HepG2 (cell line): ENCODE measurements around the gene UPB1. TPM values are rescaled to one million over a fixed set of nuclear protein-coding genes. Genes with fewer than 3 reads are reported as not detected.

Experiments
- AFF4 ChIP-seq: sonication (generic); formaldehyde crosslinking; IDR thresholded peaks from 2 replicates; pipeline ENCODE4 v1.4.0; 2020; ENCODE audit warnings: missing genetic modification reagents
- AKAP8 ChIP-seq: sonication (generic); formaldehyde crosslinking; IDR thresholded peaks from 2 replicates; pipeline ENCODE4 v1.5.1; 2020; ENCODE audit warnings: mild to moderate bottlenecking, missing genetic modification reagents
- DMTF1 ChIP-seq: sonication (generic); formaldehyde crosslinking; IDR thresholded peaks from 2 replicates; pipeline ENCODE4 v1.4.0; 2020; ENCODE audit warnings: mild to moderate bottlenecking, missing genetic modification reagents
- FOXO4 ChIP-seq: sonication (generic); formaldehyde crosslinking; conservative IDR thresholded peaks from 2 replicates; pipeline ENCODE4 v1.8.1; 2023; ENCODE audit warnings: missing genetic modification reagents
- FUBP1 ChIP-seq: sonication (generic); formaldehyde crosslinking; IDR thresholded peaks from 2 replicates; pipeline ENCODE4 v1.5.1; 2020; ENCODE audit warnings: missing genetic modification reagents, mild to moderate bottlenecking, borderline replicate concordance
- GFI1 ChIP-seq: sonication (generic); formaldehyde crosslinking; IDR thresholded peaks from 2 replicates; pipeline ENCODE4 v1.5.0; 2020; ENCODE audit warnings: missing genetic modification reagents, mild to moderate bottlenecking, borderline replicate concordance
- HHEX ChIP-seq: IDR thresholded peaks from 2 replicates; pipeline ENCODE4 v1.6.1; 2016; ENCODE audit warnings: control low read depth
- KDM1A ChIP-seq: IDR thresholded peaks from 2 replicates; pipeline ENCODE4 v1.6.1; 2016; ENCODE audit warnings: missing compliant biosample characterization
- MED8 ChIP-seq: sonication (generic); formaldehyde crosslinking; IDR thresholded peaks from 2 replicates; pipeline ENCODE4 v1.8.1; 2023; ENCODE audit warnings: mild to moderate bottlenecking, missing genetic modification reagents; ENCODE audit not compliant: insufficient replicate concordance
- MEIS2 ChIP-seq: sonication (generic); formaldehyde crosslinking; IDR thresholded peaks from 2 replicates; pipeline ENCODE4 v1.9.0; 2021; ENCODE audit warnings: mild to moderate bottlenecking, missing genetic modification reagents
- MYNN ChIP-seq: sonication (generic); formaldehyde crosslinking; IDR thresholded peaks from 2 replicates; pipeline ENCODE4 v1.4.0; 2020; ENCODE audit warnings: mild to moderate bottlenecking, low read depth, missing genetic modification reagents
- TBX3 ChIP-seq: fragments of 450-650 bp; IDR thresholded peaks from 2 replicates; pipeline ENCODE4 v1.6.1; 2017; ENCODE audit warnings: antibody characterized with exemption, mild to moderate bottlenecking, inconsistent platforms, borderline replicate concordance
- TCF12 ChIP-seq, 2 experiments: fragments of 450-650 bp in 1 of 2; sonication (generic) in 1 of 2; formaldehyde crosslinking in 1 of 2; IDR thresholded peaks; 2 replicates each; pipeline versions ENCODE4 v1.6.1 to v1.8.0; 2017 to 2022; ENCODE audit warnings: antibody characterized with exemption in 1 of 2, mild to moderate bottlenecking in 1 of 2, missing genetic modification reagents in 1 of 2, moderate library complexity in 1 of 2
- TMF1 ChIP-seq: sonication (generic); formaldehyde crosslinking; IDR thresholded peaks from 2 replicates; pipeline ENCODE4 v1.8.1; 2022; ENCODE audit warnings: low read depth, missing genetic modification reagents
- ZBTB33 ChIP-seq: sonication (generic); formaldehyde crosslinking; IDR thresholded peaks from 2 replicates; pipeline ENCODE4 v1.4.0; 2020; ENCODE audit warnings: missing genetic modification reagents
- ZBTB8A ChIP-seq: sonication (generic); formaldehyde crosslinking; IDR thresholded peaks from 2 replicates; pipeline ENCODE4 v1.4.0; 2020; ENCODE audit warnings: mild to moderate bottlenecking, low read depth, missing genetic modification reagents, borderline replicate concordance
- ZNF672 ChIP-seq: sonication (generic); formaldehyde crosslinking; IDR thresholded peaks from 2 replicates; pipeline ENCODE4 v1.8.1; 2022; ENCODE audit warnings: missing genetic modification reagents
- ZNF780A ChIP-seq: sonication (generic); formaldehyde crosslinking; IDR thresholded peaks from 2 replicates; pipeline ENCODE4 v1.8.0; 2022; ENCODE audit warnings: mild to moderate bottlenecking, missing genetic modification reagents, moderate library complexity
- polyA plus RNA-seq, 8 experiments: library from polyadenylated mRNA; depleted of rRNA in 3 of 8; stranded (reverse) in 7 of 8; unstranded in 1 of 8; fragments of >200 nt; fragmentation: Illumina TruSeq in 4 of 8; extraction: Trizol in 4 of 8; gene quantifications; 2 replicates each; pipeline versions ENCODE4 v1.2.1 to v1.2.3, GENCODE V29; 2011 to 2016; ENCODE audit warnings: low read depth in 4 of 8, missing spikeins in 1 of 8, mixed read lengths in 1 of 8; ENCODE audit not compliant: insufficient read depth in 1 of 8
- total RNA-seq, 5 experiments: library from RNA; depleted of rRNA; stranded (reverse); fragments of >200 nt; fragmentation: Illumina TruSeq; extraction: Trizol; gene quantifications; 2 replicates each; pipeline ENCODE4 v1.2.3, GENCODE V29; 2016; ENCODE audit warnings: low read depth in 1 of 5

UPB1 gene
- total and polyA plus RNA-seq, 2 of the 13 experiments (the other 11 are each of a cell fraction or from before 2014, with no cell fraction given) = 0.38 to 1.2 TPM

GRCh38 chr22:24525416-24526037 is 30.4 kb downstream of the UPB1 start (continued):
- TF ChIP-seq MED8 (no peak), TMF1 (CRISPR knock-in tag) (no peak), ZBTB8A (CRISPR knock-in tag) (no peak), TCF12 (IDR thresholded peaks at IDR 0.05) (no peak), TCF12 (CRISPR knock-in tag; IDR thresholded peaks at IDR 0.05) (no peak), ZNF780A (CRISPR knock-in tag) (no peak), TBX3 (no peak), ZNF672 (no peak), KDM1A (CRISPR knock-in tag) (peak; percentile 92), AFF4 (CRISPR knock-in tag) (no peak), MEIS2 (CRISPR knock-in tag) (peak; percentile 78), FUBP1 (CRISPR knock-in tag) (no peak), ZBTB33 (CRISPR knock-in tag) (peak; percentile 51), DMTF1 (CRISPR knock-in tag) (no peak), FOXO4 (CRISPR knock-in tag) (no peak), HHEX (CRISPR knock-in tag) (no peak), MYNN (CRISPR knock-in tag) (no peak), GFI1 (CRISPR knock-in tag) (peak; percentile 98), AKAP8 (no peak)
